Ramos (cell line): ENCODE data around the gene DRD4.
"Not testable (repeated sequence)": the region's sequence is repeated elsewhere in the genome, so short reads cannot be mapped to it uniquely, and the experiment has no call there.

Experiments
- in situ Hi-C: fragments of 300-500 bp; cut with MboI; formaldehyde crosslinking; loops from one replicate; pipeline ENCODE4 v1.14.3; 2022; ENCODE audit warnings: low sequenced_read_pairs; ENCODE audit not compliant: unreplicated experiment

DRD4 gene

DNA sequence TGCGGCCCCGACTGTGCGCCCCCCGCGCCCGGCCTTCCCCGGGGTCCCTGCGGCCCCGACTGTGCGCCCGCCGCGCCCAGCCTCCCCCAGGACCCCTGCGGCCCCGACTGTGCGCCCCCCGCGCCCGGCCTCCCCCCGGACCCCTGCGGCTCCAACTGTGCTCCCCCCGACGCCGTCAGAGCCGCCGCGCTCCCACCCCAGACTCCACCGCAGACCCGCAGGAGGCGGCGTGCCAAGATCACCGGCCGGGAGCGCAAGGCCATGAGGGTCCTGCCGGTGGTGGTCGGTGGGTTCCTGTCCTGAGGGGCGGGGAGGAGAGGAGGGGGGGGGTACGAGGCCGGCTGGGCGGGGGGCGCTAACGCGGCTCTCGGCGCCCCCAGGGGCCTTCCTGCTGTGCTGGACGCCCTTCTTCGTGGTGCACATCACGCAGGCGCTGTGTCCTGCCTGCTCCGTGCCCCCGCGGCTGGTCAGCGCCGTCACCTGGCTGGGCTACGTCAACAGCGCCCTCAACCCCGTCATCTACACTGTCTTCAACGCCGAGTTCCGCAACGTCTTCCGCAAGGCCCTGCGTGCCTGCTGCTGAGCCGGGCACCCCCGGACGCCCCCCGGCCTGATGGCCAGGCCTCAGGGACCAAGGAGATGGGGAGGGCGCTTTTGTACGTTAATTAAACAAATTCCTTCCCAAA, 3.1 kb downstream of the DRD4 start:
- in situ Hi-C loops: no loop called here

DNA sequence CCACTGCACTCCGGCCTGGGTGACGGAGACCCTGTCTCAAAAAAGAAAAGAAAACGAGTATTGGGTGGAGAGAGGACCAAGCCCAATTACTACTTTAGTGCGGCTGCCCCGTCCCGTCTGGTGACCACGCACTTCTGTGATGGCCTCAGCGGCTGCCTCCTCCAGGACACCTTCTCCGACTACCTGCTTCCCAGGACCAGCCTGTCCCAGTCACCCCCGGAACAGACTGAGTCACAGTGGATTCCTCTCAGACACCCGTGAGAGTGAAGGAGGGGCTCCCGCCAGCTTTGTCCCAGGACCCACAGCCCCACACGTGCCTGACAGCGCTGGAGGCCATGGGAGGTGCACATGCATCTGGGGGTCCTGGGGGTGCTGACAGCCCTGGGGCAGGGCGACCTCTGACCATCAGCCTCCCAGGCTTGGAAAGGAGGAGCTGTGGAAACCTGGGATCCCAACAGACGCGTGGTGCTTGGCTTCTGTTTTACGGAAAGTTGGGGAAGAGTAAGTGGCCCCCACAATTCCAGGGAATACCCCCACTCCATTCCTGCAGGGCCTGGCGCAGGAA, 4.8 kb downstream of the DRD4 start:
- in situ Hi-C loops: no loop called here

DNA sequence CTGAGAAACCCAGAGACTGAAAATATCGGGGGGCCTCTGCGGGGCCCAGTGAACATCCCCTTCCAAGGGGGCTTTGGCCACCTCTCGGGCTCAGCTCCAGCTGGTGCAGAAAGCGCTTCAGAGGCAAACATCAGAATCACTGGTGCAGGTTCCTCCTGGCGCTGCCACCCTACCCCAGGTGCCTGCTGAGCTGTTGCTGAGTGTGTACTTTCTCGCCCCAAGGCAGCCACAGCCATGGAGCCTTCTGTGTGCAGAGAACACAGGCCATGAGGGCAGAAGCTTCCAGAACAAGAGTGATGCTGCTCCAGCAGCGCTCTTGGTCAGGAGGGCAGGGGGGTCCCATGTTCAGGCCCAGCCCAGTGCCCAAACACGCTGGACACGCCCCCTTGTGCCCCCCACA, 6.3 kb downstream of the DRD4 start:
- in situ Hi-C loops: no loop called here

DNA sequence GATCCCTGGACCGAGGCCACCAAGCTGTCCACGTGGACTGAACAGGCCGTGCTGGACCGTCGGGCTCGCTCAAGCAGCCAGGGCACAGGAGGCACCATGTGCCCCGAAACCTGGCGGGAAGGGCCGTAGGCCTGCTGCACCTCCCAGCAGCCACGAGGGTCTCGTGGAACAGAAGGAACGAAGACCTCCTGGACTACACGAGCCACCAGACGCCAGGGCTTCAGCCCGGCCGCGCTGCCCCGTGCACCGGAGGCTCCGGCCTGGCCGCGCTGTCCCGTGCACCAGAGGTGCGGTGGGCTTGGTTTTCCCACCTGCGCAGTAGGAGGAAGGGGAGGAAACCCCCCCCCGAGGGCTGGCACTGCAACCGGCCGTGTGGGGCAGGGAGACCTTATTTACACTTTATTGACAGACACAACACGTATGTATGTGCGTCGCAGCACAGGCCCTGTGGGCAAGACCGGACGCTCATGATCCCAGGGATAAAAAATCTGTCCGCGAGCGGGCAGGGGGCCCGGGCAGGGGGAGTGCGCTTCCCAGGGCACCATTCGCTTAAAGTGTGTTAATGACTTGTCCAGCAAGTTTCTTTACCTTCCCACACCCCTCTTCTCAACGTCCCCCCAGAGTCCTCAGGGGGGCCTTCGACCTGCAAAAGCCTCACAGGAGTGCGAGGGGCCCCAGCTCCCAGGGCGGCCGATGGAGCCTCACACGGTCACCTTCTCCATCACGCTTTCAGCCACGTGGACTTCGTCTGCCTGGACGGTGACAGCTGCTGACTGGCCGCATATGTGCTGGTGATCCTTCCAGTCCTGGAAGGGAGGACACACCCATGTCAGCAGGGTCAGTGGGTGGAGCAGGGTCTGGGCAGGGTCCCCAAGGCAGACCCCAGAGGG, 7.0 kb downstream of the DRD4 start:
- in situ Hi-C loops: no loop called here

DNA sequence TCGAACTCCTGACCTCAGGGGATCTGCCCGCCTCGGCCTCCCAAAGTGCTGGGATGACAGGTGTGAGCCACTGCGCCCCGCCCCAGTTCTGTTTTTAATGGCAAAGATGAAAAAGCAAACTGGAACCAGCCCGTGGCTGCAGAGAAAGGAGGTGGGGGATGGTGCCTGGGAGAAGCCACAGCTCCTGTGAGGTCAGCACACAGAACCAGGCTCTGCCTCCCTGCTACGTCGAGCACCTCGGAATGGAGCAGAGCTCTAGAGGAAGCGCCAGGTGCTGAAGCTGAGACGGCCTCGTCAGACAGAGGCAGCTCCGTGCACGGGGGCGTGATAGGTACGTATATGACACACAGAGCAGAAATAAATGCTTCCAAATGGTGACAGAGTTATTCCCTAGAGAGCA, 8.5 kb downstream of the DRD4 start:
- in situ Hi-C loops: no loop called here

DNA sequence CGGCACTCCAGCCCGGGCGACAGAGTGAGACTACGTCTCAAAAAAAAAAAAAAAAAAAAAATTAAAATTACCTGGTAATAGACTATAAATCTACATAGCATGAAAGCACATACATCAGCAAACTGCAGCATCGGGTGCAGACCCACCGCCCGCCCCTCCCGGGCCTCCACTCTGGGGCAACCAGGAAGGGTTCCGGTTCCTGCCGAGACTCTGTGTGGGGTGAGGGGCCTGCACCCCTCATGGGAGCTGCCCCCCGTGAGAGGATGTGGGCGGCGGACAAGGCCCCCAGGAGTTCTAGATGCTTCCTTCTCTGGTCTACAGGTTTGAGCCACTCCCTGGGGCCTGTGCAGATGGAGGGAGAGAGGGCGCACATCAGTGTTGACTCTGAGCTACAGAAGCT, 9.1 kb downstream of the DRD4 start:
- in situ Hi-C loops: no loop called here

DNA sequence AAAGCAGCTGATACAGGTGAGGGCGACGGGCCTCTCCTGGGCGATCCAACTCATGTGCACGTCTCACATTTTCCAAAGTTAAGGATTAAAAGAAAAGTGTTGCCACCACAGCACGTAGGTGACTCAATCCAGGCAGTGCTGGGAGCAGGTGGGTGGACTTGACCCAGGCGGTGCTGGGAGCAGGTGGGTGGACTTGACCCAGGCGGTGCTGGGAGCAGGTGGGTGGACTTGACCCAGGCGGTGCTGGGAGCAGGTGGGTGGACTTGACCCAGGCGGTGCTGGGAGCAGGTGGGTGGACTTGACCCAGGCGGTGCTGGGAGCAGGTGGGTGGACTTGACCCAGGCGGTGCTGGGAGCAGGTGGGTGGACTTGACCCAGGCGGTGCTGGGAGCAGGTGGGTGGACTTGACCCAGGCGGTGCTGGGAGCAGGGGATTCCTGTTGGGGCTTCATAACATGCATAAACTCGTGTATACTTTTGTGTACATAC, 10.6 kb downstream of the DRD4 start:
- in situ Hi-C loops: not testable (repeated sequence)

DNA sequence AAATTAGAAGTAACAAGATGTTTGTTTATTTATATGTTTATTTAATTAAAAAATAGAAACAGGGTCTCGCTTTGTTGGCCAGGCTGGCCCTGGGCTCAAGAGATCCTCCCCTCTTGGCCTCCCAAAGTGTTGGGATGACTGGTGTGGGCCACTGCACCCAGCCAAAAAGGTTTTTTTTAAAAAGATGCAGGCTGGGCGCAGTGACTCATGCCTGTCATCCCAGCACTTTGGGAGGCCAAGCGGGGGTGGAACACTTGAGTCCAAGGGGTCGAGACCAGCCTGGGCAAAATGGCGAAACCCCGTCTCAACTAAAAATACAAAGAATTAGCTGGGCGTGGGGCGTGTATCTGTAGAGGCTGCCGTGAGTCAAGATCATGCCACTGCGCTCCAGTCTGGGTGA, 13.4 kb downstream of the DRD4 start:
- in situ Hi-C loops: no loop called here

DNA sequence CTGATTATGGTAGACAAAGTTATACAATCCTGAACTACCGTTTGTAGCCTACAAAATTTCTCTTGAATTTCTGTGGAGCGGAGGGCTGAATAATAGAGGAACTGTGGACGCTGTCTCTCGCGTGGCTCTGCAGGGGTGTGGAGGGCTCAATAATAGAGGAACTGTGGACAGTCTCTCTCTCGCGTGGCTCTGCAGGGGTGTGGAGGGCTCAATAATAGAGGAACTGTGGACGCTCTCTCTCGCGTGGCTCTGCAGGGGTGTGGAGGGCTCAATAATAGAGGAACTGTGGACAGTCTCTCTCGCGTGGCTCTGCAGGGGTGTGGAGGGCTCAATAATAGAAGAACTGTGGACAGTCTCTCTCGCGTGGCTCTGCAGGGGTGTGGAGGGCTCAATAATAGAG, 16.1 kb downstream of the DRD4 start:
- in situ Hi-C loops: not testable (repeated sequence)

DNA sequence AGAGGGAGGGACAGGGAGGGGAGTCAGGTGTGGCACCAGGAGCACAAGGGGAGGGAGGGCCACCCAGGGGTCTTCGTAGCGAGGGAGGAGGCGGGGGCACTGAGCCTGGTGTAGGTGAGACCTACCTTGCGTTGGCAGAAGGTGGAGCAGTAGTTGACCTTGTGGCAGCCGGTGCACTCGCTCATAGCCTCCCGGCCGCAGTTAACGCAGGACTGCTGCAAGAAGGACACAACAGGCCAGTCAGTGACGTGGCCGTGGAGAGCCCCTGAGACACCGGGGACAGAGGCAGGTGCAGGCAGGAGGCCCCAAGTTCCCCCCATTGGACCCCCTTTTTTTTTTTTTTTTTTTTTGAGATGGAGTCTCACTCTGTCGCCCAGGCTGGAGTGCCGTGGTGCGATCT, 16.8 kb downstream of the DRD4 start:
- in situ Hi-C loops: no loop called here

DNA sequence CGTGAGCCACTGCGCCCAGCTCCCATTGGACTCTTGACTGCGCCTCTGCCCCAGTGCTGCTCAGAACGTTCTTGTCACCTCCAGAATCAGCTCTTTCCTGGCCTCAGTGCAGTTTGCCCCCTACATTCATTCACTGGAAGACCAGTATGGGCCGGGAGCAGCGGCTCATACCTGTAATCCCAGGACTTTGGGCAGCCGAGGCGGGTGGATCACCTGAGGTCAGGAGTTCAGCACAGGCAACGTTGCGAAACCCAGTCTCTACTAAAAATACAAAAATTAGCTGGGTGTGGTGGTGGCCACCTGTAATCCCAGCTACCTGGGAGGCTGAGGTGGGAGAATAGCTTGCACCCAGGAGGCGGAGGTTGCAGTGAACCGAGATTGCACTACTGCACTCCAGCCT, 17.4 kb downstream of the DRD4 start:
- in situ Hi-C loops: not testable (repeated sequence)

DNA sequence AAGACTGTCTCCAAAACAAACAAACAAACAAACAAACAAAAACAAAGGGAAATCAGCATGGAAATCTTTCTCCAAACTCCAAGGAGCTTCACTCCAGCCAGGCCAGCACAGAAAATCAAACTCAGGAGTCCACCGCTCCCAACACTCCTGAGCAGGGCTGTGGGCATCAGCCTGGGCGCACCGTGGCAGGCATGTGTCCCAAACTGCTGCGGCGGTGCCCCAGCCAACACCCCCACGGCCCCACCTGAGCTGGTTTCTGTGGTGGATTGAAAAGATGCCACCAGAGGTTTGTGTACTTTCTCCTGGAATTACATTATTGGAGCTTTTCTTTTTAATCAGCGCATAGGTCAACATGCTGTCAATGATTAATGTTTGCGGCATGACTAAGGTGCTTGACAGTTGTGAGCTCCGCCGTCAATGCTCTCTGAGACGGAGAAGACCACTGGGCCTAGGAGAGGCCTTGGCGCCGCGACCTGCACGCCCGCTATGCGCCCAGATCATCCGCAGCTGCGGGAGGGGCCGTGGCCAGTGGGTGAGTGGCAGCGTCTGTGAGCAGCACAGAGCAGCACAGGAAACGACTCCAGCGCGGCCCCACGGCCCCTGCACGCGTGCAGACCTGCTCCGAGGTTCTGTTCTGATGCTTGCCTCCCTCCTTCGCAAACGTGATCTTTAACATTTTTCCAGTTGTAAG, 18.1 kb downstream of the DRD4 start:
- in situ Hi-C loops: no loop called here

DNA sequence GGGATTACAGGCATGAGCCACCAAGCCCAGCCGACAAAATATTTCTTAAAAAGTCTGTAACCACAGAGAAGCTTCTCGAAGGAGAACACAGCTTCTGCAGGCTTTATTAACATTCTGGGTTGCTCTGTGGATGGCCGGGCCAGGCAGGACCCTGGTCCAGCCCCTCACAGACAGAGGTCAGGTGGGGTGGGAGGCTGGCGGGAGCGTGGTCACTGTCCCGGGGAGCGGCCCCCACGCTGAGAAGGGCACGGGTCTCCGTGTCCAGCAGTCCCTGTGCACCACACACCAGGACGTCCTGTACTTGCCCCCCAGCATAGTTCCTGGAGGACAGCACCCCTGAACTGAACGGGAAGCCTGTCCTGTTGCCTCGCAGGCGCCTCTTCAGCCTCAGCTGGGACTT, 19.4 kb downstream of the DRD4 start:
- in situ Hi-C loops: no loop called here

DNA sequence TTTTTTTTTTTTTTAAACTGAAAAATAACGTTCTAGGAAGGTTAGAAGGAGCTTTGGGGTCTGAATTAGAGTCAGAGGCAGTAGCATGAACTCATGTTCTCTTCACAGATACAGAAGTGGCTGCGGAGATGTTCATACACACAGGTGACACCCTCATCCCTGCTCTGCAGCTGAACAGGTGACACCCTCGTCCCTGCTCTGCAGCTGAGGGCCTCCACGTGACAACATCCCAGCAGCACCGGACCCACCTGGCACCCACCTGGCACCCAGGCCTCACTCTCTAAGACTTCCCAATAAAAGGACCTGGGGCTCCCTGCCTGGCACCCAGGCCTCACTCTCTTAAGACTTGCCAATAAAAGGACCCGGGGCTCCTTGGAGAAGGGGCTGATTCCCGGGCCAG, 19.8 kb downstream of the DRD4 start:
- in situ Hi-C loops: no loop called here

DNA sequence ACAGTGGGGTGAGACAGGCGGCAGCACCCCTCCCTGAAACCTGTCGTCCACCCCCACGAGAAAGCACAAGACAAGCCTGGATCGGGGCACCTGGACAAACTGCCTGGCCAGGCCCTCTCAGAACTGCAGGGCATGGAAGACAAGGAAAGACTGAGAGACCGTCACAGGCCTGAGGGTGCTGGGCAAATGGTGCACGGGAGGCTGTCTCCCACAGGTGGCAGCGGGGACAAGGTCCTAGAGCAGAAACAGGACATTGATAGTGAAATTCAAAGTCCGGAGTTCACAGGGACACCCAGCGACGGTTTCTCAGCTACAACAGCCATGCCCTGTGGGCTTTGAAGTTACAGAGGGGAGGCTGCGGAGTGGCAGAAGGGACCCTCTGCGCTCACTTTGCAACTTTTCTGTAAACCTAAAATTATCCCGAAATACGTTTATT, 20.6 kb downstream of the DRD4 start:
- in situ Hi-C loops: no loop called here

DNA sequence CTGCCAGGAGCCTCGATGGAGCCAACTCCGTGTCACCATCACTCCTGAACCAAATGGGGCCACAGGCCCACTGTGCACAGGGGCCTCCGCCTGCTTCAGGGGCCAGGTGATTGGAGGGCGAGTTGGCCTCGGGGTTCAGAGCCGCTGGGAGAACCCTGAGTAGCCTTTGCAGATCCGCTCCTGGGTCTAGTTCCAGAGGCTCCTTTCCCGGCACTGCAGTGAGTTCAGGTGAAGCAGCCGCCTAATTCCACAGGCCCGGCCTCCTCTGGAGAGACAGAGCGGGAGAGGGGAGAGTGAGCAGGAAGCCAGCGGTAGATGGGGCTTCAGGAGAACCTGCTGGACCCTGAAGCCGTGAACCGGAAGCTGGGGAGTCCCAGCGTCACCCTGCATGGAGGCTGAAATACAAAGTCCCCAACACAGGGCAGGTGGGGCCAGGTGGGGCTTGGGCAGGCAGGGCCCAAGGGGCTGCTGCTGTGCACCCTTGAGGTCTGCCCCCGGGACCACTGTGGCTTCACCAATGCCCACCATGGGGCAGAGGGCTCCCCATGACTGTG, 22.5 kb downstream of the DRD4 start:
- in situ Hi-C loops: no loop called here

DNA sequence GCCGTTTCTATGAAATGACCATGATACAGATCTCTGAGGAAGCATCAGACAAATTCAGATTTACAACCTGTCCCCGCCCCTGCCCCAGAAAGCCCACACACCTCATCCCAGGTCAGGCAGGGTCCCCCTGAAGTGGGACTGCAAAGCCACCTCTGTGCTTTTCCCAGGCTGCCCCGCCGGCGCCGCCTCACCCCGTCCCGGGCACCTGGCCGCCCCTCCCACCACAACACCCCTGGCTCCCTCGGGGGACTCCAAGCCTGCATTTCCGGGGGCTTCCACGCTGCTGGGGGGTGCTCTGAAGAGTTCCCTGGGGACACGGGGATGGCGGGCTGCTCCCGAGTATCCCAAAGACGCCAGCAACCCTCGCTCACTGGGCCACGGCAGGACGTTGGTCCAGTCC, 23.2 kb downstream of the DRD4 start:
- in situ Hi-C loops: no loop called here

DNA sequence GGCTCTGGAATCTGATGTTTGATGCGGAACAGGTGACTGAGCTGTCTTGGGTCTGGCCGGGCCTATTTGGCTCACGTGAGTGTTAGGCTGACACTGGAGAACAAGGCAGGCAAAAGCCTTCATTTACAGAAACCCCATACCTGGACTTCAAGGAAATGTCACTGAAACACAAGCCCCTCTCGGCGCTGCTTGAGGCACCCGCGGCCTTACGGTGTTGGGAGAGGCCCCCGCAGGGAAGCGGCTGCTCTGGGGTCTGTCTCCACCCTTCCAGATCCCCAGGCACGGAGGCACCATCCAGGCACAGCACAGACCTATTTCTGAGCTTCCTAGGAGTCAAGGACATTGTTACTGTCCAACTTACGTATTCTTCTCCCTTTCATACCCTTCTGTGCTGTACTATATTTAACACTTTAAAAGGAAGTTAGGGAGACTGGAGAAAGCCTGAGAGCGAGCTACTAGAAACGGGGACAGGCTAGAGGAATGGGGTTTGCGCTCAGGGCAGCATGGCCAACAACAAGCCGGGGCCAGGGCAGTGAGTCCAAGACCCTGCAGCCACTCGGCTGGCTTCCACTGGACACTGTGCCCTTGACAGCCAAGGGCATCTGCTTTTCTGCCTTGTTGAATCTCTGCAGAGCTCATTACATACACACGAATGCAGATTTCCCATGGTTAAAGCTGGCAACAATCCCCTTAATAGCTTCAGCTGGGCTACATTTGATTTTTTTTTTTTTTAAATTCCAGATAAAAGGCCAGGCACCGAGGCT, 23.8 kb downstream of the DRD4 start:
- in situ Hi-C loops: no loop called here

DNA sequence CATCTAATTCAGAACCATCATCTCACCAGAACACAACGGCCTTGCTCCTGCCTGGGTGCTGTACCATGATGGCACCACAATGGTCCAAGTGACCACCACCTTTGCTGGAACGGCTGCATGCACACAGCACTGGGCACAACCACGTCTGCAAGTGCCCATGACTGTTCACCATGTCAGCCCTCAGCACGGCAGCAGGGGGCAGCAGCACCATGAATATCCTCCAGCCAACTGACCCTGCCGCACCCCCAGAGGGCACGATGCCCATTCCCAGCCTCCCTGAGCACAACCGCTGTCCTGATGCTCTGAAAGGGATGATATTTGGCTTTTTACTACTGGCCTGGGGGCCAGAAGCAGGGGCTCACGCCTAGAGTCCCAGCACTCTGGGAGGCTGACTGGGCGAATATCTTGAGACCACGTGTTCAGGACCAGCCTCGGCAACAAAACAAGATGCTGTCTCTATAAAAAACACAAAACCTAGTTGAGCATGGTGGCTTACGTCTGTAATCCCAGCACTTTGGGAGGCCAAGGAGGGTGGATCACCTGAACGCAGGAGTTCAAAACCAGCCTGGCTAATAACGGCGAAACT, 25.7 kb downstream of the DRD4 start:
- in situ Hi-C loops: no loop called here
